ENCODE data around the gene RAD51. TPM values are rescaled to one million over a fixed set of nuclear protein-coding genes. Genes with fewer than 3 reads are reported as not detected.
"Not testable (repeated sequence)": the region's sequence is repeated elsewhere in the genome, so short reads cannot be mapped to it uniquely, and the experiment has no call there.

RAD51 gene
- polyA plus RNA-seq: 1 to 10 TPM in 1 of 3 donors, under 1 TPM in 2; 0.24 to 1.0 (median 0.31) TPM

GRCh38 chr15:40694688-40695468, at the start of gene RAD51:
Gene RAD51 (plus strand): TSS chr15:40695174. CDS start chr15:40698759, 3,585 bp downstream.
- 0% methylated on average over 68 to 81 of the region's 81 CpGs for WGBS, 3 donors
- H3K27ac ChIP-seq (ENCODE audit: low read depth, low read length): peak within 1 kb of the TSS; percentile 73

DNA sequence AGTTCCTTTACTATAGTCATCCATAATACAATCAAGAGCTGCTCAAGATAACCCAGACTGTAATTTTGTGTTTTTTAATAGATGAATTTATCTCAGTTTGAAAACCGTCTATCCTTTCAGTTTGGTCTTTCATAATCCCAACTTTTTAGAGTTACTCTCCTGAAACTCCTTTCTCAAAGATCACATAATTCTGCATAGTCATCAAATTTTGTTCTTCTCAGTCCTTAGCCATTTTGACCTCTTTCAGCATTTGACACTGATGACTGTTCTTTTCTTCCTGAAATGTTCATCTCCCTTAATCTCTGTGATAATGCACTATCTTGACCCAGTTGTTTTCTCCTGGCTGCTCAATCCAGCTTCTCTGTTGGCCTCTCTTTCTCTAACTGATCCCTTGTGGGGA, 47.5 kb upstream of the RAD51 start:
- WGBS, 3 donors: 92 to 98% (median 94%) methylated on average over 1 of the region's 1 CpG

GRCh38 chr15:40650479-40650878, 44.5 kb upstream of the RAD51 start:
- H3K27ac ChIP-seq (ENCODE audit: low read depth, low read length): no peak overlapping the region

More for the DNA sequence above, 47.5 kb upstream of the RAD51 start:
- no peak overlapping the region for H3K27ac ChIP-seq (ENCODE audit: low read depth, low read length)

DNA sequence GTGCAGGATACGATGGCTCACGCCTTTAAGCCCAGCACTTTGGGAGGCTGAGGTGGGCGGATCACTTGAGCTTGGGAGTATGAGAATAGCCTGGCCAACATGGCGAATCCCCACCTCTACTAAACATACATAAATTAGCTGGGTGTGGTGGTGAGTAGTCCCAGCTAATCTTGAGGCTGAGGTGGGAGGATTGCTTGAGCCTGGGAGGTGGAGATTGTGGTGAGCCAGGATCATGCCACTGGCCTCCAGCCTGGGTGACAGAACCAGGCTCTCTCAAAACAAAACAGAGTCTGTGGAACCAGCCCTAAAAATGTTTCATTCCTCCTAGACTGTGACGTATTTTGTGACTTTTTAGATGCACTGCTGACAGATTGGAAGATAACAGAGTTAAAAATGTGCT, 34.3 kb upstream of the RAD51 start:
- no peak overlapping the region for H3K27ac ChIP-seq (ENCODE audit: low read depth, low read length)
- WGBS, 3 donors: 94 to 95% (median 95%) methylated on average over 5 of the region's 5 CpGs

DNA sequence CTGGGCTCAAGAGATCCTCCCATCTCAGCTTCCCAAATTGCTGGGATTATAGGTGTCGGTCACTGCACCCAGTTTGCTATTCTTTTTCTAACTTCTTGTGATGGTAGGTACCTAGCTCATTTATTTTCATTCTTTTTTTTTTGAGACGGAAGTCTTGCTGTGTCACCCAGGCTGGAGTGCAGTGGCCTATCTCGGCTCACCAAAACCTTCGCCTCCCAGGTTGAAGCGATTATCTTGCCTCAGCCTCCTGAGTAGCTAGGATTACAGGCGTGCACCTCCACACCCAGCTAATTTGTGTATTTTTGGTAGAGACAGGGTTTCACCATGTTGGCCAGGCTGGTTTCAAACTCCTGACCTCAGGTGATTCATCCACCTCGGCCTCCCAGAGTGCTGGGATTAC, 30.1 kb upstream of the RAD51 start:
- 95 to 98% (median 98%) methylated on average over 7 of the region's 7 CpGs for WGBS, 3 donors
- no peak overlapping the region for H3K27ac ChIP-seq (ENCODE audit: low read depth, low read length)

GRCh38 chr15:40676290-40676689, 18.7 kb upstream of the RAD51 start:
- 77 to 93% (median 86%) methylated on average over 6 of the region's 6 CpGs for WGBS, 3 donors
- H3K27ac ChIP-seq (ENCODE audit: low read depth, low read length): not testable (repeated sequence)

- 92 to 96% (median 93%) methylated on average over 22 to 36 of the region's 38 CpGs for WGBS, 3 donors
- not testable (repeated sequence) for H3K27ac ChIP-seq (ENCODE audit: low read depth, low read length)
Observed at GRCh38 chr15:40676906-40677305, 18.1 kb upstream of the RAD51 start.

DNA sequence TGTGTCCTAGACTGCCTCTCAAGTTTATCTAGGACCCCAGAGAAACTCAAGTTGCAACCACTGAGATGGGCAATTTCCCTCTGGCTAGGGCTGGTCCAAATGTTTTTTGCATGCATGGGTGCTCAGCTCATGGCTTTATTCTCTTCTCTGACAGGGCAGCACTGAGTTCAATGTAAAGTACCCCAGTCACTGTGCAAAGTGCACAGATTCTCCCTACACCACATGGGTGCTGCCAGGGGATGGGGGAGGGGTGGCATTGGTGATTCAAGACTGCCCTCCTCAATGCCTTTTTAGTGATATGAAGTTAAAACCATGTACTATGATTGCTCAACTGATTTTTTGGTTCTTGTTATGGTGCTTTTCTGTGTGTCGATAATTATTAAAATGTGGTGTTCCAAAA, 14.8 kb upstream of the RAD51 start:
- WGBS, 3 donors: 97 to 100% (median 98%) methylated on average over 1 of the region's 1 CpG
- H3K27ac ChIP-seq (ENCODE audit: low read depth, low read length): no peak overlapping the region

- H3K27ac ChIP-seq (ENCODE audit: low read depth, low read length): not testable (repeated sequence)
- WGBS, 3 donors: 48 to 75% (median 50%) methylated on average over 1 of the region's 1 CpG
Observed at GRCh38 chr15:40680959-40681358, 14.0 kb upstream of the RAD51 start.

GRCh38 chr15:40684381-40684780, 10.6 kb upstream of the RAD51 start:
- H3K27ac ChIP-seq (ENCODE audit: low read depth, low read length): no peak overlapping the region

DNA sequence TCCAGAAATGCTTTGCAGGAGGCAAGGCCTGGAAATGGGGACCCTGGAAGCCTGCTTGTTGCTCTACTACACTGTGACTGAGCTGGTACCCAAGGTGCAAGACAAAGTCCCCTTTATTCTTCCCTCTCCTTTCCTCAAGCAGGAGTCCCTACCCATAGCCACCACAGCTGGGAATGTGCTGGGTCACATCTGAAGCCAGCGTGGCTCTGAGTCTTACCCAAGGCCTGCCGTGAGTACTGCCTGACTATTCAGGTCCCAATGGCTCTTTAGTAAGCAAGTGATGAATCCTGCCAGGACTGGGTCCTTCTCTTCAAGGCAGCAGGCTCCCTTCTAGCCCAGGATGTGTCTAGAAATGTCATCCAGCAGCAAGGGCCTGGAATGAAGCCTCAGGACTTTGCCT, 9.6 kb upstream of the RAD51 start:
- WGBS, 3 donors: 86 to 89% (median 86%) methylated on average over 2 of the region's 2 CpGs
- no peak overlapping the region for H3K27ac ChIP-seq (ENCODE audit: low read depth, low read length)

DNA sequence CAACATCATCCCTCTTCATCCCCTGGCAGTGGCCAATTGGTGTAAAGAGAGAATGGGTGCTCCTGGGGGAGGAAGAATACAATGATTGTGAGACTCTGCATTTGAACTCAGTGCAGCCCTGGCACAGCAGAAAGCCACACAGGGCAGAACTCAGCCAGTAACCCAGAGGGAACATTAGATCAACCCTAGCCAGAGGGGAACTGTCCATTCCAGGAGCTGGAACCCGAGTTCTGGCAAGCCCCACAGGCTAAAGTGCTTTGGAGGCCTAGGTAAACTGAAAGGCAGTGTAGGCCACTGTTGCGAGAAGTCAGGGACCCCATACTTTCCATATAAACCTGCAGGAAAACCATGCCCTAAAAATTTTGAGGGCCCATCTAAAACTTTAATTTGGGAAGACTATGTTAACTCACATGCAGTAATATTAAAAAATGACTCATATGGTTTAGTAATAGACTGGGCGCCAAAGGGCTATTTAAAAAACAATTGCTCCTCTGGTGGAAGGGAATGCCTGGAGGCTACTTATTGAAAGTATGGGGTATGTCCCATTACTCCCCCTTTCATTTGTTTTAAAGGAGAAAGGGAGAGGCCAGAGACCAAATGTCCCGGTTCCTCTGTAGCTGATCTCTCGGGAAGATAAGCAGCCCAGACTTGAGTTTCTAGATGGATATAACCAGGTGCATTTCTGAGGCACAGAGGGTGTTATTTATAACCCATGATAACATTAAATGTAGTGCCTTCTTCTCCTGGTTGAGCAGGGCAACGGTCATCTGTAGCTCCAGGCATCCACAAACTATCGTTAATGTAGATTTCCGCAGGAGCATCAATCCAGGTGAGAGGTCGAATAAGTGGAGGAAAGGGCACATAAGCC, 5.8 kb upstream of the RAD51 start:
- H3K27ac ChIP-seq (ENCODE audit: low read depth, low read length): no peak overlapping the region
- 88 to 92% (median 91%) methylated on average over 9 of the region's 9 CpGs for WGBS, 3 donors

DNA sequence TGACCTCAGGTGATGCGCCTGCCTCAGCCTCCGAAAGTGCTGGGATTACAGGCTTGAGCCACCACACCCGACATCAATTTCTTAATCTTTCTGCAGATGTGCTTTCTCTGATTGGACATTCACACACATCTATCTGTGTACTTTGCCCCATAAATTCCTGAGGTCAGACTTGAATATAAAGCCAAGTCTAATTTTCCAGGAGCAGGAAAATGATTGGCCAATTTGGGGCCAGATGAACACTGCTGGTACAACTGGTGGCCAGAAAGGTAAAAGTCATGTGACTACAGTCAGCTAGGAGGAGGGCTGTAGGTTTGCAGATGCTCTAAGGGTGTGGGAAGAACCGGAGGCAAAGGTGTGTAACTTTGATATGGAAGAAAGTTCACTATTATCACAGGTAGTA, 3.2 kb upstream of the RAD51 start:
- whole genome bisulfite sequencing, 3 donors: 89 to 96% (median 93%) methylated on average over 4 of the region's 4 CpGs
- no peak overlapping the region for H3K27ac ChIP-seq (ENCODE audit: low read depth, low read length)

GRCh38 chr15:40693904-40694687, 878 bp upstream of the RAD51 start:
- 24 to 30% (median 29%) methylated on average over 31 of the region's 31 CpGs for WGBS, 3 donors
- peak overlapping the region; percentile 73 for H3K27ac ChIP-seq (ENCODE audit: low read depth, low read length)

DNA sequence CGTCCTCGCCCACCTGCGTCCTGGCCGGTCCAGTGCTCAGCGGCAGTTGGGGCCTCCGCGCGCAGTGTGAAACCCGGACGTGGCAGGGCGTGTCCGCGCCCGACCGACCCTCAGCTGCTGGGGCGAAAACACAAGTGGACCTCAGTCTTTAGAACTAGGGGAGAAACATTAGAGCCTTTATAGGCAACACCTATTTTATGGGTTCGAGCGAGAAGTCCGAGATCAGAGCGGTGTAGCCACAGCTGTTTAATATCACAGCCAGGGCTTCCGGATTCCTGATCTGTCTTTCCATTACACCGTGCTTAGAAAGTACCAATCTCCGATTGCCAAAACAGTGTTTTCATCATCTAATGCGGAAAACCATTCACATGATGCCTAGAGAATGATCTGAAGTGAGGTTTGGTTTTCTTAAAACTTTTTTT, 506 bp downstream of the RAD51 start:
- no peak overlapping the region for H3K27ac ChIP-seq (ENCODE audit: low read depth, low read length)
- WGBS, 3 donors: 0% methylated on average over 24 of the region's 24 CpGs

DNA sequence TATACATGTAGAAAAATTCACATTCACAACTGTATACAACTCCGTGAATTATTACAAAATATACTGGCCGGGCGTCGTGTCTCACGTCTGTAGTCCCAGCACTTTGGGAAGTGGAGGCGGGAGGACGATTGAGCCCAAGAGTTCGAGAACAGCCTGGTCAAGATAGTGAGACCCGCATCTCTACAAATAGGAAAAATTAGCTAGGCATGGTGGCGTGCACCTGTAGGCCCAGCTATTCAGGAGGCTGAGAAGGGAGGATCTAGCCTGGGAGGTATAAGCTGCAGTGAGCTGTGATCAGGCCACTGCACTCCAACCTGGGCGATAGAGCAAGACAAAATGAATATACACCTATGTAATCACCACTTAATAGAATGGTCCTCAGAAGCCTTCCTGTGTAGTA, 1.3 kb downstream of the RAD51 start:
- 77 to 84% (median 78%) methylated on average over 11 of the region's 11 CpGs for WGBS, 3 donors
- H3K27ac ChIP-seq (ENCODE audit: low read depth, low read length): no peak overlapping the region

- WGBS, 3 donors: 92 to 94% (median 92%) methylated on average over 7 of the region's 7 CpGs
- no peak overlapping the region for H3K27ac ChIP-seq (ENCODE audit: low read depth, low read length)
Observed at GRCh38 chr15:40697916-40698315, 2.9 kb downstream of the RAD51 start.

GRCh38 chr15:40702077-40702476, 7.1 kb downstream of the RAD51 start:
- WGBS, 3 donors: 88 to 91% (median 91%) methylated on average over 7 of the region's 7 CpGs
- H3K27ac ChIP-seq (ENCODE audit: low read depth, low read length): no peak overlapping the region

- no peak overlapping the region for H3K27ac ChIP-seq (ENCODE audit: low read depth, low read length)
- 84 to 92% (median 88%) methylated on average over 2 of the region's 2 CpGs for WGBS, 3 donors
Observed at GRCh38 chr15:40706121-40706520, 11.1 kb downstream of the RAD51 start.

All from adipose tissue (tissue), 3 donors.